ENCODE data around the gene PTPRD. TPM values are rescaled to one million over a fixed set of nuclear protein-coding genes. Genes with fewer than 3 reads are reported as not detected.

The PTPRD gene
- total and polyA plus RNA-seq, 9 of the 15 experiments (the other 6 are each of a cell fraction or from before 2014, with no cell fraction given) = 0.11 TPM; not detected in 8

DNA sequence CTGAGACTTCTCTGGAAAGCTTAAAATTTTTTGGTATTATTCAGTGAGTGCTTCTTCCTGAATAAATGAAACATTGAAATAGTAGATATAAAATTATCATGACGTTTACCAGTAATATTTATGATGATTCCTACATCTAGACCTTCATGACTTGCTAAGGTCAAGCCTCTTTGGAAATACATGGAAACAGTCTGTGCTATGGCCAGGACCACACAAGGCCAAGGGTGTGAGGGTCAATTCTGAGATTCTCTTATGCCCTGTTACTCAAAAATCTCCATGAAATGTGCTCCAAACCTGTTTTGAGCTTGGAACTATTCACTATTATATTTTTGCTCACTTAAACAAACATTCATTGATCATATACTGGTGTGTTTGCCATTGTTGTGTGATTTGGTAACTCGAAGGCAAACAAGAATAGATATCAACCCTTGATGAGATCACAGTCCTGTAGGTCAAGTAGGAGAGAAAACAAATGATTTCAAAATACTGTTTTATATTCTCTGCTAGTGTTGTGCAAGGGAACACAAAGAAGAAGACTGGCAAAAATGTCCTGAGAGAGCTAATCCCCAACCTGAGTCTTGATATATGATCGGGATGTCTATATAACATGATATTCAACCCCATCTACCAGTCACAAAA is 1558.3 kb downstream of the PTPRD start:
- H3K36me3 ChIP-seq (ENCODE audit: control insufficient read depth, insufficient read depth, low read length) = no peaks in the 10 kb centered on the region
- DNase-seq (ENCODE audit: extremely low read depth in 1 of 4, low spot score in 3 of 4) = no peak
- no peak for ATAC-seq
- H3K9me3 ChIP-seq (replicated peaks; ENCODE audit: control insufficient read depth, insufficient read depth, low read depth, low read length) = no peaks in the 10 kb centered on the region
- no peaks in the 10 kb centered on the region for H4K20me1 ChIP-seq (replicated peaks; ENCODE audit: control insufficient read depth, insufficient read depth, low read length)
- CTCF ChIA-PET (ENCODE audit: low intra/inter-chr PET ratio) = no interaction called here
- H3K4me3 ChIP-seq = no peak overlapping the region
- H3K27ac ChIP-seq (ENCODE audit: extremely low read depth, low read depth, low read length) = no peak overlapping the region
- intact Hi-C loops (cut with micrococcal nuclease) (no loop called here), in situ Hi-C loops (cut with MboI) (no loop called here)
- no TSS peak for BruUV-seq (replicated peaks)
- H3K9ac ChIP-seq (ENCODE audit: insufficient read depth in 1 of 2, low read depth in 2 of 2, low read length in 2 of 2) = no peak overlapping the region
- no peak for FAIRE-seq
- H3K4me2 ChIP-seq (ENCODE audit: insufficient read depth, low read length) = no peak overlapping the region
- no peaks in the 10 kb centered on the region for H3K79me2 ChIP-seq (ENCODE audit: control insufficient read depth, insufficient read depth, low read length)
- TF ChIP-seq, protein P1, sequence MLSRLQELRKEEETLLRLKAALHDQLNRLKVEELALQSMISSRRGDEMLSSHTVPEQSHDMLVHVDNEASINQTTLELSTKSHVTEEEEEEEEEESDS (CRISPR knock-in tag; IDR thresholded peaks at IDR 0.05) = no peak
- TF ChIP-seq NCOA4 (IDR thresholded peaks at IDR 0.05; ENCODE audit: partially characterized antibody) = no peak
- no peak for TF ChIP-seq ZNF785 (CRISPR knock-in tag; IDR thresholded peaks at IDR 0.05)
- TF ChIP-seq, protein P2, sequence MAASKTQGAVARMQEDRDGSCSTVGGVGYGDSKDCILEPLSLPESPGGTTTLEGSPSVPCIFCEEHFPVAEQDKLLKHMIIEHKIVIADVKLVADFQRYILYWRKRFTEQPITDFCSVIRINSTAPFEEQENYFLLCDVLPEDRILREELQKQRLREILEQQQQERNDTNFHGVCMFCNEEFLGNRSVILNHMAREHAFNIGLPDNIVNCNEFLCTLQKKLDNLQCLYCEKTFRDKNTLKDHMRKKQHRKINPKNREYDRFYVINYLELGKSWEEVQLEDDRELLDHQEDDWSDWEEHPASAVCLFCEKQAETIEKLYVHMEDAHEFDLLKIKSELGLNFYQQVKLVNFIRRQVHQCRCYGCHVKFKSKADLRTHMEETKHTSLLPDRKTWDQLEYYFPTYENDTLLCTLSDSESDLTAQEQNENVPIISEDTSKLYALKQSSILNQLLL (CRISPR knock-in tag; IDR thresholded peaks at IDR 0.05; ENCODE audit: borderline replicate concordance) = no peak
- TF ChIP-seq, protein P3, sequence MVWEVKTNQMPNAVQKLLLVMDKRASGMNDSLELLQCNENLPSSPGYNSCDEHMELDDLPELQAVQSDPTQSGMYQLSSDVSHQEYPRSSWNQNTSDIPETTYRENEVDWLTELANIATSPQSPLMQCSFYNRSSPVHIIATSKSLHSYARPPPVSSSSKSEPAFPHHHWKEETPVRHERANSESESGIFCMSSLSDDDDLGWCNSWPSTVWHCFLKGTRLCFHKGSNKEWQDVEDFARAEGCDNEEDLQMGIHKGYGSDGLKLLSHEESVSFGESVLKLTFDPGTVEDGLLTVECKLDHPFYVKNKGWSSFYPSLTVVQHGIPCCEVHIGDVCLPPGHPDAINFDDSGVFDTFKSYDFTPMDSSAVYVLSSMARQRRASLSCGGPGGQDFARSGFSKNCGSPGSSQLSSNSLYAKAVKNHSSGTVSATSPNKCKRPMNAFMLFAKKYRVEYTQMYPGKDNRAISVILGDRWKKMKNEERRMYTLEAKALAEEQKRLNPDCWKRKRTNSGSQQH (CRISPR knock-in tag; IDR thresholded peaks at IDR 0.05) = no peak
- TF ChIP-seq ZNF699 (CRISPR knock-in tag; IDR thresholded peaks at IDR 0.05; ENCODE audit: insufficient replicate concordance) = no peak
- no peak for TF ChIP-seq ZNF347 (CRISPR knock-in tag; IDR thresholded peaks at IDR 0.05; ENCODE audit: low read depth)
- TF ChIP-seq, protein P4, sequence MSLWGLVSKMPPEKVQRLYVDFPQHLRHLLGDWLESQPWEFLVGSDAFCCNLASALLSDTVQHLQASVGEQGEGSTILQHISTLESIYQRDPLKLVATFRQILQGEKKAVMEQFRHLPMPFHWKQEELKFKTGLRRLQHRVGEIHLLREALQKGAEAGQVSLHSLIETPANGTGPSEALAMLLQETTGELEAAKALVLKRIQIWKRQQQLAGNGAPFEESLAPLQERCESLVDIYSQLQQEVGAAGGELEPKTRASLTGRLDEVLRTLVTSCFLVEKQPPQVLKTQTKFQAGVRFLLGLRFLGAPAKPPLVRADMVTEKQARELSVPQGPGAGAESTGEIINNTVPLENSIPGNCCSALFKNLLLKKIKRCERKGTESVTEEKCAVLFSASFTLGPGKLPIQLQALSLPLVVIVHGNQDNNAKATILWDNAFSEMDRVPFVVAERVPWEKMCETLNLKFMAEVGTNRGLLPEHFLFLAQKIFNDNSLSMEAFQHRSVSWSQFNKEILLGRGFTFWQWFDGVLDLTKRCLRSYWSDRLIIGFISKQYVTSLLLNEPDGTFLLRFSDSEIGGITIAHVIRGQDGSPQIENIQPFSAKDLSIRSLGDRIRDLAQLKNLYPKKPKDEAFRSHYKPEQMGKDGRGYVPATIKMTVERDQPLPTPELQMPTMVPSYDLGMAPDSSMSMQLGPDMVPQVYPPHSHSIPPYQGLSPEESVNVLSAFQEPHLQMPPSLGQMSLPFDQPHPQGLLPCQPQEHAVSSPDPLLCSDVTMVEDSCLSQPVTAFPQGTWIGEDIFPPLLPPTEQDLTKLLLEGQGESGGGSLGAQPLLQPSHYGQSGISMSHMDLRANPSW (CRISPR knock-in tag; IDR thresholded peaks at IDR 0.05) = no peak
- TF ChIP-seq, protein P5, sequence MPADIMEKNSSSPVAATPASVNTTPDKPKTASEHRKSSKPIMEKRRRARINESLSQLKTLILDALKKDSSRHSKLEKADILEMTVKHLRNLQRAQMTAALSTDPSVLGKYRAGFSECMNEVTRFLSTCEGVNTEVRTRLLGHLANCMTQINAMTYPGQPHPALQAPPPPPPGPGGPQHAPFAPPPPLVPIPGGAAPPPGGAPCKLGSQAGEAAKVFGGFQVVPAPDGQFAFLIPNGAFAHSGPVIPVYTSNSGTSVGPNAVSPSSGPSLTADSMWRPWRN (IDR thresholded peaks at IDR 0.05; ENCODE audit: low read depth) = no peak
- TF ChIP-seq NR2C1 (IDR thresholded peaks at IDR 0.05) = no peak
- no peak for TF ChIP-seq NR2C1 (tag; IDR thresholded peaks at IDR 0.05)
- no peaks in the 10 kb centered on the region for H3K4me1 ChIP-seq (replicated peaks in 1 of 2; ENCODE audit: control insufficient read depth in 2 of 2, insufficient read depth in 2 of 2, low read length in 2 of 2)
- POLR2A ChIA-PET = no interaction called here
- 0% methylated on average over 3 of the region's 3 CpGs for WGBS (ENCODE audit: insufficient coverage, low coverage, missing lambda C conversion rate)
- H2AFZ ChIP-seq (ENCODE audit: low read depth, low read length) = no peak overlapping the region
- H3K9me1 ChIP-seq (ENCODE audit: control insufficient read depth, insufficient read depth, low read length) = no peaks in the 10 kb centered on the region
- H3K27me3 ChIP-seq (ENCODE audit: control insufficient read depth in 2 of 2, insufficient read depth in 2 of 2, low read length in 2 of 2) = no peaks in the 10 kb centered on the region
